Testis (tissue), 3 donors: ENCODE results near the gene MT1F. TPM values are rescaled to one million over a fixed set of nuclear protein-coding genes. Genes with fewer than 3 reads are reported as not detected.
A peak's percentile ranks its signal among the peaks of the same experiment; 100 is the strongest.
"Not testable (repeated sequence)": the region's sequence is repeated elsewhere in the genome, so short reads cannot be mapped to it uniquely, and the experiment has no call there.

ENCODE experiments used
- DNase-seq: peaks from one replicate; pipeline ENCODE4 v3.0.0-alpha.2; 2019
- H3K27ac ChIP-seq, 2 donors: fragments of 200-600 bp; sonication (generic); one replicate each; pipeline ENCODE4 v1.5.1; 2019
- H3K27me3 ChIP-seq: fragments of 200-600 bp; sonication (generic); one replicate; pipeline ENCODE4 v1.5.1; 2019
- H3K36me3 ChIP-seq: fragments of 200-600 bp; sonication (generic); one replicate; pipeline ENCODE4 v1.5.1; 2017; ENCODE audit warnings: low read depth; ENCODE audit errors: missing control alignments
- H3K4me1 ChIP-seq: fragments of 200-600 bp; sonication (generic); one replicate; pipeline ENCODE4 v1.5.1; 2019
- H3K4me3 ChIP-seq, 2 donors: fragments of 200-600 bp; sonication (generic); one replicate each; pipeline ENCODE4 v1.5.1; 2017 to 2019
- H3K9me3 ChIP-seq: fragments of 200-600 bp; sonication (generic); one replicate; pipeline ENCODE4 v1.5.1; 2017
- POLR2A ChIP-seq: fragments of 450-650 bp; IDR thresholded peaks from one replicate; pipeline ENCODE4 v1.6.1; 2017; ENCODE audit warnings: antibody characterized with exemption, mild to moderate bottlenecking, moderate library complexity
- WGBS, 2 donors: methylation state at CpG; one replicate each; pipeline ENCODE4 v1.1.5; 2018; 5-methylcytosine and 5-hydroxymethylcytosine counted together
- intact Hi-C: fragments of 100-400 bp; cut with DNase I; formaldehyde crosslinking; loops from one replicate; pipeline ENCODE4 v1.15.1; 2023; ENCODE audit warnings: low total_unique reads
- polyA plus RNA-seq: library from polyadenylated mRNA; stranded (reverse); fragments of 350-450 nt; fragmentation: Illumina TruSeq; extraction: RNeasy Lipid Tissue Mini Kit (QIAGEN cat#74804); gene quantifications from one replicate; pipeline ENCODE4 v1.2.3, GENCODE V29; 2014; ENCODE audit warnings: low read depth, low replicate concordance; ENCODE audit not compliant: insufficient read depth
- total RNA-seq, 2 donors: library from RNA; depleted of rRNA; stranded (reverse); fragments of >200 nt; gene quantifications; one replicate each; pipeline ENCODE4 v1.2.3, GENCODE V29; 2016
- TF ChIP-seq, protein P1 (sequence below), 3 experiments: fragments of 450-650 bp in 2 of 3; fragments of 200-600 bp in 1 of 3; sonication (generic) in 1 of 3; IDR thresholded peaks; one replicate each; pipeline ENCODE4 v1.5.1; 2016 to 2019; ENCODE audit warnings: antibody characterized with exemption in 3 of 3, mild to moderate bottlenecking in 2 of 3, moderate library complexity in 1 of 3

MT1F gene
- total and polyA plus RNA-seq, 3 donors from 2014 or later: 3.6 to 15.4 (median 8.1) TPM

DNA sequence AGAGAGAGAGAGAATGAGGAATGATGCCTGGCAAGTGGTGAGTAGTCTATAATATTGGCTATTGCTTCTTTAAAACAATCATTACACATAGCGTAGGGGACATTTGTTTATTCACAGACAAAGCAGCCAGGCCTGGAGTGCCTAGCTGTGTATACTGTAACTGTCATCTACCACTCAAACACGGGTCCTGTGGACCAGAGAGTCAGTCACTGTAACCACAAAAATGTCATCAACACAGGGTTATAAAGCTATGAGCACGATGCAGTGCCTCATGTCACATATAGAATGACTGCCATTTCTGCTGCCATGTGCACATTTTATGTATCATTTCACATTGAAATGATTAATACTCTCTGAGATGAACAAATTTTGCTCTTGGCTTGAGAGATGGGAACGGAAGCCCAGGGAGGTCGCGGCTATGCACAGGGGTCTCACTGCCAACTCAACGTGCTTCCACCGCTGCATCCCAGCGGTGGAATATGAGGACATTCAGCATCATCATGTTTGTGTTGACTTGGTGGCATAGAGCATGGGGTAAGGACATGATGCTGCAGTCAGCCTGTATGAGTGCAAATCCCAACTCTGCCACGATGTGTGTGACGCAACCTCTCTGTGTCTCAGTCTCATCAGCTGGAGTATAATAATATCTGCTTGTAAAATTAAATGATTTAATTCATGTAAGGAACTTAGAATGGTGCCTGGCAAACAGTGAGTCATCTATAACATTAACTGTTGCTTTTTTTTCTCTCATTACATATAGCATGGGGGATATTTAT lies 15.2 kb downstream of the MT1F start:
- H3K9me3 ChIP-seq: no peaks in the 10 kb centered on the region
- H3K27me3 ChIP-seq: no peaks in the 10 kb centered on the region
- H3K27ac ChIP-seq: no peak overlapping the region
- 95 to 99% methylated on average over 10 to 11 of the region's 11 CpGs for WGBS, 2 donors
- intact Hi-C loops: no loop called here
- no peak overlapping the region for H3K4me3 ChIP-seq
- peaks cover under 1% of the 10 kb centered on the region for H3K4me1 ChIP-seq
- TF ChIP-seq POLR2A: no peak
- TF ChIP-seq, protein P1, sequence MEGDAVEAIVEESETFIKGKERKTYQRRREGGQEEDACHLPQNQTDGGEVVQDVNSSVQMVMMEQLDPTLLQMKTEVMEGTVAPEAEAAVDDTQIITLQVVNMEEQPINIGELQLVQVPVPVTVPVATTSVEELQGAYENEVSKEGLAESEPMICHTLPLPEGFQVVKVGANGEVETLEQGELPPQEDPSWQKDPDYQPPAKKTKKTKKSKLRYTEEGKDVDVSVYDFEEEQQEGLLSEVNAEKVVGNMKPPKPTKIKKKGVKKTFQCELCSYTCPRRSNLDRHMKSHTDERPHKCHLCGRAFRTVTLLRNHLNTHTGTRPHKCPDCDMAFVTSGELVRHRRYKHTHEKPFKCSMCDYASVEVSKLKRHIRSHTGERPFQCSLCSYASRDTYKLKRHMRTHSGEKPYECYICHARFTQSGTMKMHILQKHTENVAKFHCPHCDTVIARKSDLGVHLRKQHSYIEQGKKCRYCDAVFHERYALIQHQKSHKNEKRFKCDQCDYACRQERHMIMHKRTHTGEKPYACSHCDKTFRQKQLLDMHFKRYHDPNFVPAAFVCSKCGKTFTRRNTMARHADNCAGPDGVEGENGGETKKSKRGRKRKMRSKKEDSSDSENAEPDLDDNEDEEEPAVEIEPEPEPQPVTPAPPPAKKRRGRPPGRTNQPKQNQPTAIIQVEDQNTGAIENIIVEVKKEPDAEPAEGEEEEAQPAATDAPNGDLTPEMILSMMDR (IDR thresholded peaks at IDR 0.05): no peak
- no peak for DNase-seq
- H3K36me3 ChIP-seq: no peaks in the 10 kb centered on the region

DNA sequence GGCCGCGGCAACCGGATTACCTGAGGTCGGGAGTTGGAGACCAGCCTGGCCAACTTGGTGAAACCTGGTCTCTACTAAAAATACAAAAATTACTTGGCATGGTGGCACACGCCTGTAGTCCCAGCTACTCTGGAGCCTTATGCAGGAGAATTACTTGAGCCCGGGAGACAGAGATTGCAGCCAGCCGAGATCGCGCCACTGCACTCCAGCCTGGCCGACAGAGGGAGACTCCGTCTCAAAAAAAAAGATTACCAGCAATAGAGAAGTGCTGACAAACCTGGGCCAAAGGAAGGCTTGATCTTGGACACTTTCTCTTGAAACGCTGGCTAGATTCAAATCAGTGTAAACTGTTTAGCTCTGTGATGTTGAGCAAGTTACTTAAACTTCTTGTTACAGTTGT lies 16.2 kb downstream of the MT1F start:
- WGBS, 2 donors: 61 to 64% methylated on average over 12 of the region's 12 CpGs
- Histone ChIP-seq H3K4me1 (no peaks in the 10 kb centered on the region), H3K4me3 (no peak overlapping the region), H3K27me3 (no peaks in the 10 kb centered on the region), H3K36me3 (no peaks in the 10 kb centered on the region), H3K9me3 (no peaks in the 10 kb centered on the region), H3K27ac (no peak overlapping the region)
- no peak for DNase-seq
- intact Hi-C loops: no loop called here
- no peak for TF ChIP-seq POLR2A
- TF ChIP-seq, protein P1 (IDR thresholded peaks at IDR 0.05): peak in 2 of 3 experiments; percentile 31 to 48

DNA sequence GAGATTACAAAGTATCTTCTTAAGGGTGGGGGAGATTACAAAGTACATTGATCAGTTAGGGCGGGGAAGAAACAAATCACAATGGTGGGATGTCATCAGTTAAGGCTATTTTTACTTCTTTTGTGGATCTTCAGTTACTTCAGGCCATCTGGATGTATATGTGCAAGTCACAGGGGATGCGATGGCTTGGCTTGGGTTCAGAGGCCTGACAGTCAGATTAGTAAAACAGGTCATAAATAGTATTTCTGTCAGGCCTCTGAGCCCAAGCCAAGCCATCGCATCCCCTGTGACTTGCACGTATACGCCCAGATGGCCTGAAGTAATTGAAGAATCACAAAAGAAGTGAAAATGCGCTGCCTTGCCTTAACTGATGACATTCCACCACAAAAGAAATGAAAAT lies 16.8 kb downstream of the MT1F start:
- intact Hi-C loops, H3K27ac ChIP-seq, H3K9me3 ChIP-seq, H3K4me1 ChIP-seq, H3K36me3 ChIP-seq, H3K4me3 ChIP-seq, DNase-seq, H3K27me3 ChIP-seq: not testable (repeated sequence)
- WGBS, 2 donors: 78 to 80% methylated on average over 6 of the region's 6 CpGs

DNA sequence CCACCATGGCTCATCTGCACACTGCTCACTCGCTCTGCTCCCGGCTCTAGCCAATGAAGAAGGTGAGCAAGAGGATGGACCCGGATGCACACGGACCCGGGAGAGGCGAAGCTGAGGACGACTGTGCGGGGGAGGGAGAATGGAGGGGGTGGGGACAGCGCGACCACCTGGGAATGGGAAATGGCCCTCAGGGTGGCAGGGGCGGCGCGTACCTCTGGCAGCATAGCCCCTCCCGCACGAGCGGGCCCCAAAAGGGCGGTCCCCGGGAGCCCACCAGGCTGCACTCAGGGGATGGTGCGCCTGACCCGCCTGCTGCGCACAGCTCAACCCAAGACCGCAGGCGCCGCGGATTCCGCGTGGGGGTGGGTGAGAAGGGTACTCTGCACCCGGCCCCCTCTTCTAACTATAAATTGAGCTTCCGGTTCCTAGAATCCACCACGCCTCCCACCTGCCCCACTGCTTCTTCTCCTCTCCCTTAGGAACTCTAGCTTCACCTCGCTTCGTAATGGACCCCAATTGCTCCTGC lies 18.0 kb downstream of the MT1F start:
- H3K4me3 ChIP-seq: peak overlapping the region in 1 of 2 donors; percentile 39

DNA sequence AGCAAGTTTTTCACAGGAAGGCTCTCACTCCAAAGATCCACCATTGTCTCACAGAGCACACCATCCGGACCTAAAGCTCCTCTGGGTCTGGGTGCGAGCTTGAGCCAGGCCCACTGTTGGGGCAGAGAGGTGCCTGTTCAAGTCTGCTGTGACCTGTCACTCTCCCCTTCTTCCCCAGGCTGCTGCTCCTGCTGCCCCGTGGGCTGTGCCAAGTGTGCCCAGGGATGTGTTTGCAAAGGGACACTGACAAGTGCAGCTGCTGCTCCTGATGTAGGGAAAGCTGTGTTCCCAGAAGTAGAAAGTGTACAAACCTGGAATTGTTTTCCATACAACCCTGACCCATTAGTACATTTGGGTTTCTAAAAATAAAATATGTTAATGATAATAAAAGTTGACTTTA lies 19.7 kb downstream of the MT1F start:
- intact Hi-C loops: no loop called here
- H3K27me3 ChIP-seq: no peaks in the 10 kb centered on the region
- H3K9me3 ChIP-seq: no peaks in the 10 kb centered on the region
- WGBS, 2 donors: 84 to 90% methylated on average over 2 to 3 of the region's 3 CpGs
- no peak overlapping the region for H3K4me3 ChIP-seq
- DNase-seq: no peak
- H3K27ac ChIP-seq: no peak overlapping the region
- peaks cover 8% of the 10 kb centered on the region for H3K4me1 ChIP-seq
- no peaks in the 10 kb centered on the region for H3K36me3 ChIP-seq
- TF ChIP-seq POLR2A: no peak
- TF ChIP-seq, protein P1 (IDR thresholded peaks at IDR 0.05): no peak

More for the DNA sequence above, 18.0 kb downstream of the MT1F start:
- intact Hi-C loops: no loop called here
- no peak for DNase-seq
- no peak overlapping the region for H3K27ac ChIP-seq
- H3K36me3 ChIP-seq: no peaks in the 10 kb centered on the region
- H3K27me3 ChIP-seq: no peaks in the 10 kb centered on the region
- H3K4me1 ChIP-seq: no peaks in the 10 kb centered on the region
- 15 to 32% methylated on average over 19 to 32 of the region's 32 CpGs for WGBS, 2 donors
- H3K9me3 ChIP-seq: no peaks in the 10 kb centered on the region
- no peak for TF ChIP-seq POLR2A
- TF ChIP-seq, protein P1 (IDR thresholded peaks at IDR 0.05): no peak
